GM12878 (cell line): ENCODE measurements around the gene VPS26A.

Experiments
- ASH2L ChIP-seq: fragments of 300-600, 200-600 bp; sonication (generic); IDR thresholded peaks from 2 replicates; pipeline ENCODE4 v1.6.1; 2017; ENCODE audit warnings: low read depth, mild to moderate bottlenecking, borderline replicate concordance
- EED ChIP-seq: sonication (generic); IDR thresholded peaks from 2 replicates; pipeline ENCODE4 v1.6.1; 2016; ENCODE audit warnings: antibody characterized with exemption, low read depth
- EZH2 ChIP-seq: IDR thresholded peaks from 2 replicates; pipeline ENCODE4 v1.6.1; 2012; ENCODE audit warnings: low read depth, mild to moderate bottlenecking, control low read depth, inconsistent platforms, low read length, borderline replicate concordance; ENCODE audit not compliant: control insufficient read depth
- JUND ChIP-seq: IDR thresholded peaks from 2 replicates; pipeline ENCODE4 v1.6.1; 2012; ENCODE audit warnings: low read depth, mild to moderate bottlenecking, low read length, improper control_type of control experiment, moderate library complexity
- NFYA ChIP-seq: IDR thresholded peaks from 2 replicates; pipeline ENCODE4 v1.6.1; 2011; ENCODE audit warnings: low read depth, mild to moderate bottlenecking, low read length, improper control_type of control experiment, borderline replicate concordance
- POLR2A ChIP-seq: IDR thresholded peaks from 2 replicates; pipeline ENCODE4 v1.6.1; 2011; ENCODE audit warnings: low read depth, mild to moderate bottlenecking, low read length
- POLR2AphosphoS5 ChIP-seq: IDR thresholded peaks from 2 replicates; pipeline ENCODE4 v1.6.1; 2011; ENCODE audit warnings: mild to moderate bottlenecking, low read length, inconsistent platforms
- ZNF274 ChIP-seq: IDR thresholded peaks from one replicate; pipeline ENCODE4 v1.8.0; 2011; ENCODE audit not compliant: insufficient read length, insufficient read depth
- TF ChIP-seq, protein P1 (sequence below), 3 experiments: IDR thresholded peaks in 2 of 3; conservative IDR thresholded peaks in 1 of 3; 2 replicates each; pipeline ENCODE4 v1.5.1; 2011; ENCODE audit warnings: low read depth in 3 of 3, low read length in 3 of 3, mild to moderate bottlenecking in 3 of 3, control low read depth in 2 of 3, moderate library complexity in 2 of 3, inconsistent platforms in 1 of 3, mixed read lengths in 1 of 3; ENCODE audit not compliant: control insufficient read depth in 2 of 3, insufficient read depth in 1 of 3; ENCODE audit errors: extremely low read depth in 1 of 3

DNA sequence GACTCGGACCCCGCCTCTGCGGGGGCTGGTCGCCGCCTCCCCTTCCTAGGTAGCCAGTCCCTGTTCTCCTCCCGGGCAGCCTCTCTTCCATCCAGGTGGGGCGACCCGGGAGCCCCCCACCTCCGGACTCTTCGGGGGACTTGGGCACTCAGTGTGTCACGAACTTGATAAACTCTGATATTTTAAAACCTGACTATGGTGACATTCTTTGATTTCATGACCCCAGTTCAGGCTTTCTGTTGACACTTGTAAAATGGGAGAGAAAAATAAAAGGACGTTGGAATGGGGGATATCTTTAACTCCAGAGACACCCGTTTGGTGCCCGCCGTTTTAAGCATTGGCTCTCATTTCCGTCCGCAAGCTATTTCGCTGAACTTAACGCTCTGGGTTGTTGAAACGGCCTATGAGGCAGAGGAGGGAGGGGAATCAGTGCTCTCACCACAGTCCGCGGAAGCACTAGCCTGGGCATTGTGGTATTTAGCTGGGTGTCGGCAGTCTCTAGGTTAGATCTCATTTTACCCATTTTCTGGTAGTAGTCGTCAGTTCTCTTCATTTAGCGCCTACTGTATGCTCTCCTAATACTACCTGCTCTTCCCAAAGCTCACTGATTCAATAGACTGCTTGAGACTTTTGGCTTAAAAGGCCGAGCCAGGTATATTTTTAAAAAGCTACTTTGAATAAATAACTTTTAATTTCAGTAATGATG lies 738 bp downstream of the VPS26A start:
- TF ChIP-seq, protein P1, sequence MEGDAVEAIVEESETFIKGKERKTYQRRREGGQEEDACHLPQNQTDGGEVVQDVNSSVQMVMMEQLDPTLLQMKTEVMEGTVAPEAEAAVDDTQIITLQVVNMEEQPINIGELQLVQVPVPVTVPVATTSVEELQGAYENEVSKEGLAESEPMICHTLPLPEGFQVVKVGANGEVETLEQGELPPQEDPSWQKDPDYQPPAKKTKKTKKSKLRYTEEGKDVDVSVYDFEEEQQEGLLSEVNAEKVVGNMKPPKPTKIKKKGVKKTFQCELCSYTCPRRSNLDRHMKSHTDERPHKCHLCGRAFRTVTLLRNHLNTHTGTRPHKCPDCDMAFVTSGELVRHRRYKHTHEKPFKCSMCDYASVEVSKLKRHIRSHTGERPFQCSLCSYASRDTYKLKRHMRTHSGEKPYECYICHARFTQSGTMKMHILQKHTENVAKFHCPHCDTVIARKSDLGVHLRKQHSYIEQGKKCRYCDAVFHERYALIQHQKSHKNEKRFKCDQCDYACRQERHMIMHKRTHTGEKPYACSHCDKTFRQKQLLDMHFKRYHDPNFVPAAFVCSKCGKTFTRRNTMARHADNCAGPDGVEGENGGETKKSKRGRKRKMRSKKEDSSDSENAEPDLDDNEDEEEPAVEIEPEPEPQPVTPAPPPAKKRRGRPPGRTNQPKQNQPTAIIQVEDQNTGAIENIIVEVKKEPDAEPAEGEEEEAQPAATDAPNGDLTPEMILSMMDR (IDR thresholded peaks at IDR 0.05 in 2 of 3, conservative IDR thresholded peaks at IDR 0.05 in 1 of 3; ENCODE audit: control insufficient read depth in 2 of 3, extremely low read depth in 1 of 3, insufficient read depth in 1 of 3, low read depth in 3 of 3, low read length in 3 of 3), result no peak
- TF ChIP-seq POLR2AphosphoS5 (no peak), POLR2A (no peak), ZNF274 (no peak), EED (no peak), ASH2L (no peak), NFYA (no peak), EZH2 (no peak), JUND (no peak)
